DOHH2 (cell line): Measurements from ENCODE around the gene ACVR2A.

Source experiments
- H3F3A ChIP-seq: fragments of 200-600 bp; sonication (generic), shearing (Covaris generic); 2 replicates; pipeline ENCODE4 v1.6.0; 2016; ENCODE audit warnings: antibody characterized with exemption, mild to moderate bottlenecking; ENCODE audit not compliant: control insufficient read depth, insufficient read depth
- H3K27ac ChIP-seq: fragments of 200-600 bp; sonication (generic); 2 replicates; pipeline ENCODE4 v1.5.1; 2014; ENCODE audit warnings: low read depth, mild to moderate bottlenecking, low read length, moderate library complexity
- H3K27me3 ChIP-seq: fragments of 200-600 bp; sonication (generic); 2 replicates; pipeline ENCODE4 v1.6.1; 2014; ENCODE audit warnings: mild to moderate bottlenecking, low read length, mixed read lengths; ENCODE audit not compliant: control insufficient read depth
- H3K36me3 ChIP-seq: fragments of 200-600 bp; sonication (generic); 2 replicates; pipeline ENCODE4 v1.6.1; 2014; ENCODE audit warnings: mild to moderate bottlenecking, low read length, moderate library complexity, mixed read lengths; ENCODE audit not compliant: control insufficient read depth
- H3K4me1 ChIP-seq: fragments of 200-600 bp; sonication (generic); 2 replicates; pipeline ENCODE4 v1.6.1; 2014; ENCODE audit warnings: mild to moderate bottlenecking, low read length, mixed read lengths; ENCODE audit not compliant: control insufficient read depth
- H3K4me2 ChIP-seq: fragments of 200-600 bp; sonication (generic); 2 replicates; pipeline ENCODE4 v1.6.0; 2014; ENCODE audit warnings: mild to moderate bottlenecking, low read length, moderate library complexity
- H3K4me3 ChIP-seq: fragments of 200-600 bp; sonication (generic); 2 replicates; pipeline ENCODE4 v1.5.1; 2014; ENCODE audit warnings: mild to moderate bottlenecking, low read length, mixed read lengths
- H3K79me2 ChIP-seq: fragments of 200-600 bp; sonication (generic); 2 replicates; pipeline ENCODE4 v1.6.1; 2014; ENCODE audit warnings: mild to moderate bottlenecking, low read length, mixed read lengths; ENCODE audit not compliant: control insufficient read depth
- H3K9me2 ChIP-seq: fragments of 200-600 bp; sonication (generic); replicated peaks from 2 replicates; pipeline ENCODE4 v1.6.1; 2014; ENCODE audit warnings: mild to moderate bottlenecking, low read length, mixed read lengths; ENCODE audit not compliant: control insufficient read depth
- H3K9me3 ChIP-seq: fragments of 200-600 bp; sonication (generic); 2 replicates; pipeline ENCODE4 v1.6.1; 2014; ENCODE audit warnings: antibody characterized with exemption, low read length, mixed read lengths; ENCODE audit not compliant: control insufficient read depth, insufficient read depth
- H4K20me1 ChIP-seq: fragments of 200-600 bp; sonication (generic); 2 replicates; pipeline ENCODE4 v1.6.0; 2014; ENCODE audit warnings: low read depth, mild to moderate bottlenecking, antibody characterized with exemption, low read length, moderate library complexity; ENCODE audit not compliant: control insufficient read depth, insufficient read depth
- EZH2phosphoT487 ChIP-seq: fragments of 200-600 bp; sonication (generic); IDR thresholded peaks from 2 replicates; pipeline ENCODE4 v1.6.1; 2017; ENCODE audit warnings: borderline replicate concordance, mild to moderate bottlenecking, antibody characterized with exemption, low read length, moderate library complexity, mixed read lengths
- TF ChIP-seq, protein P1 (sequence below): fragments of 200-600 bp; sonication (generic); IDR thresholded peaks from one replicate; pipeline ENCODE4 v1.5.1; 2014; ENCODE audit warnings: antibody characterized with exemption, mild to moderate bottlenecking, low read depth, low read length; ENCODE audit not compliant: poor library complexity, severe bottlenecking

ACVR2A gene

DNA sequence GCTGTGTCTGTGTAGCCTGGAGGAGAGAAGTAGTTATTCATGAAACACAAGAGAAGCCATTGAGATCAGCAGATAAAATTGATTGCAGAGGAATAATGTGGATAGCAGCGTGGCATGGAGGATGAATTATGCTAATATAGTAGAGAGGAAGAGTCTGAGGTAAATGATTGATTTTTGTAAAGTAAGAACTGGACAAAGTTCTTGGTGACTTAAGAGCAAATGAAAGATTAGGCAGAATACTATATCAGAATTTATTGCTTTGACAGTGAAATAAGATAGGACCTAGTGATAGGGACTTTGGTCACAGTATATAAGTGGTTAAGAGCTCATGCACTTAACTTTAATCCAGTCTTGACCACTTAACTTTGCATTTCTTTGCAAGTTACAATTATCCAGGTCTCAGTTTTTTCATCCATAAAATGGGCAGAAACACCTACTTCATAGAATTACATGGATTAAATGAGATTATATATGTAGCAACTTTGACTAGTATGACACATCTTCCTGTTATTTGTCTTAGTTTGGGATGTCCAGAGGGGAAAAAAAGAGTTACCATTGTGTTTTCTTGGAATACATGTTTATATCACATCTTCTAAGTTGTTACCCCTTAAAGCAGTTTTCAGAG lies 29.1 kb downstream of the ACVR2A start:
- Histone ChIP-seq H3K27me3 (no peaks in the 10 kb centered on the region), H3F3A (no peaks in the 10 kb centered on the region), H3K4me3 (no peak overlapping the region), H3K4me1 (peaks cover 4% of the 10 kb centered on the region), H3K36me3 (no peaks in the 10 kb centered on the region), H3K79me2 (no peaks in the 10 kb centered on the region; the same call in 1 of the 2 replicates), H3K4me2 (no peak overlapping the region), H3K9me2 (no peaks in the 10 kb centered on the region), H3K27ac (no peak overlapping the region), H4K20me1 (no peaks in the 10 kb centered on the region), H3K9me3 (no peaks in the 10 kb centered on the region)
- TF ChIP-seq EZH2phosphoT487, result no peak
- TF ChIP-seq, protein P1, sequence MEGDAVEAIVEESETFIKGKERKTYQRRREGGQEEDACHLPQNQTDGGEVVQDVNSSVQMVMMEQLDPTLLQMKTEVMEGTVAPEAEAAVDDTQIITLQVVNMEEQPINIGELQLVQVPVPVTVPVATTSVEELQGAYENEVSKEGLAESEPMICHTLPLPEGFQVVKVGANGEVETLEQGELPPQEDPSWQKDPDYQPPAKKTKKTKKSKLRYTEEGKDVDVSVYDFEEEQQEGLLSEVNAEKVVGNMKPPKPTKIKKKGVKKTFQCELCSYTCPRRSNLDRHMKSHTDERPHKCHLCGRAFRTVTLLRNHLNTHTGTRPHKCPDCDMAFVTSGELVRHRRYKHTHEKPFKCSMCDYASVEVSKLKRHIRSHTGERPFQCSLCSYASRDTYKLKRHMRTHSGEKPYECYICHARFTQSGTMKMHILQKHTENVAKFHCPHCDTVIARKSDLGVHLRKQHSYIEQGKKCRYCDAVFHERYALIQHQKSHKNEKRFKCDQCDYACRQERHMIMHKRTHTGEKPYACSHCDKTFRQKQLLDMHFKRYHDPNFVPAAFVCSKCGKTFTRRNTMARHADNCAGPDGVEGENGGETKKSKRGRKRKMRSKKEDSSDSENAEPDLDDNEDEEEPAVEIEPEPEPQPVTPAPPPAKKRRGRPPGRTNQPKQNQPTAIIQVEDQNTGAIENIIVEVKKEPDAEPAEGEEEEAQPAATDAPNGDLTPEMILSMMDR, result no peak

DNA sequence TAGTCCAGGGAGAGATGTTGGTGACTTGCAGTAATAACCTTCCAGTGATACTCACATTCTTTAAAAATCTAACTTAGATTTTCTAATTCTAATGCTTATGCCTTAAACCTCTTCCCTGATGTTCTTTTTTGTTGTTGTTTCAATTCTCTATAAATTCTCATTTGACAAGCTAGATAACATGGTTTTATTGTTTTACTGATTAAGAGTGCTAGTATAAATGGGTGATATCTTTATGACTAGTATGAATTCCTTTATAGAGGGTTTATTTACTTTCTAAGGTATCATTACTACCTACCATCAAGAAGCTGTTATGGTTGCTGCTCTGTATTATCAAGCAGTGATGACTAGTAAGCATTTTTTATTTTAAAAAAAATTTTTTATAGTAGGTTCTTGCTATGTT lies 35.0 kb downstream of the ACVR2A start:
- no peaks in the 10 kb centered on the region for H3K79me2 ChIP-seq
- no peak overlapping the region for H3K4me3 ChIP-seq
- H3K4me1 ChIP-seq, result peaks cover 12% of the 10 kb centered on the region
- H4K20me1 ChIP-seq, result no peaks in the 10 kb centered on the region
- no peak overlapping the region for H3K4me2 ChIP-seq
- TF ChIP-seq, protein P1, result no peak
- no peak for TF ChIP-seq EZH2phosphoT487
- H3K27me3 ChIP-seq, result no peaks in the 10 kb centered on the region
- H3F3A ChIP-seq, result no peaks in the 10 kb centered on the region
- H3K36me3 ChIP-seq, result no peaks in the 10 kb centered on the region
- H3K9me3 ChIP-seq, result no peaks in the 10 kb centered on the region
- no peak overlapping the region for H3K27ac ChIP-seq
- H3K9me2 ChIP-seq, result no peaks in the 10 kb centered on the region

DNA sequence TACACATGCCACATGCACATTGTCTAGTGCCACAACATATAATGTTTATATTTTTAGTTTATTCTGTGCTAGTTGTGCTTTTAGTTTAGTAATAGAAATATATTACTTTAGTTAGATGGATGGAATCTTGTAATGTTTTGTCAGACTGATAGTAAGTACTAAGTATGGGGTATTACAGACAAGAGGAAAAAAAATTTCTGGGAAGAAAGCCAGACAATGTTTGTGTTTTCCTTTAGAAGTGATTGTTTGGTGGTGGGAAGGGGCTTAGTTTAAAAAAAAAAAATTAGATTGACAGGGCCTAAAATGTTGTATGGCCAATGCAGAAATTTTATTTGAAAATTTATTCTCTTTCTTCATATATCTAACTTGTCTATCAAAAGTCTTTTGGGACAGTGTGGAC lies 37.8 kb downstream of the ACVR2A start:
- Histone ChIP-seq H3K4me3 (no peak overlapping the region), H4K20me1 (no peaks in the 10 kb centered on the region), H3K36me3 (no peaks in the 10 kb centered on the region), H3K27ac (no peak overlapping the region), H3K9me3 (no peaks in the 10 kb centered on the region), H3K27me3 (no peaks in the 10 kb centered on the region), H3K4me2 (no peak overlapping the region), H3K9me2 (no peaks in the 10 kb centered on the region), H3F3A (no peaks in the 10 kb centered on the region), H3K79me2 (no peaks in the 10 kb centered on the region), H3K4me1 (peaks cover 8% of the 10 kb centered on the region)
- TF ChIP-seq, protein P1, result no peak
- no peak for TF ChIP-seq EZH2phosphoT487

DNA sequence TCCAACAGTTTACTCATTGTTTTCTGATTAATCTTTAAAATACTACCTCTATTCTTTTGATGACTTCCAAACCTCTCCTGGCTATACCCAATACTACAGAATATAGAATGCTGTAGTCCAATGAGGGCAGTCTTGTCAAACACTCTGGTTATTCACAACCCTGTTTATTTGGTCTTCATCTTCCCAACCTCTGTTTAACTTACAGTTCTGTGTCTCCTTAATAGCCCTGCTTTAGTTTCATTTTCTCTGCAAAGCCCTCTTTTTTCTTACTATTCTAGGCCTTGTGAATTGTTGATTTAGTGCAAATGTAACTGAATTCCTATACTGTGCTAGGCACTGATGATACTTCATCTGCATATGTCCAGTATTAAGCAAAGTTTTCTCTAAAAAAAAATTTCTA lies 40.0 kb downstream of the ACVR2A start:
- no peaks in the 10 kb centered on the region for H3K79me2 ChIP-seq
- H3K4me3 ChIP-seq, result no peak overlapping the region
- H3K4me2 ChIP-seq, result no peak overlapping the region
- no peak overlapping the region for H3K27ac ChIP-seq
- H3F3A ChIP-seq, result no peaks in the 10 kb centered on the region
- no peaks in the 10 kb centered on the region for H4K20me1 ChIP-seq
- no peaks in the 10 kb centered on the region for H3K27me3 ChIP-seq
- no peaks in the 10 kb centered on the region for H3K9me2 ChIP-seq
- no peaks in the 10 kb centered on the region for H3K9me3 ChIP-seq
- no peaks in the 10 kb centered on the region for H3K36me3 ChIP-seq
- peaks cover 8% of the 10 kb centered on the region for H3K4me1 ChIP-seq
- no peak for TF ChIP-seq EZH2phosphoT487
- TF ChIP-seq, protein P1, result no peak
